Progenitor cell of endocrine pancreas (in vitro differentiated cells): Measurements from ENCODE around the gene CLPTM1L. TPM values are rescaled to one million over a fixed set of nuclear protein-coding genes. Genes with fewer than 3 reads are reported as not detected.
"Not testable (repeated sequence)": the region's sequence is repeated elsewhere in the genome, so short reads cannot be mapped to it uniquely, and the experiment has no call there.

Experiments used
- DNase-seq: peaks from one replicate; pipeline ENCODE4 v3.0.0; 2021; ENCODE audit warnings: low spot score; ENCODE audit not compliant: unreplicated experiment
- H3K27ac Mint-ChIP-seq: 2 replicates; pipeline ENCODE4 v1.8.0; 2021; ENCODE audit warnings: mild to moderate bottlenecking, moderate library complexity, mixed read lengths
- H3K27me3 Mint-ChIP-seq: 2 replicates; pipeline ENCODE4 v1.8.0; 2021; ENCODE audit warnings: mixed read lengths
- H3K36me3 Mint-ChIP-seq: 2 replicates; pipeline ENCODE4 v1.8.0; 2022; ENCODE audit warnings: mixed read lengths; ENCODE audit not compliant: insufficient read depth
- H3K4me1 Mint-ChIP-seq: 2 replicates; pipeline ENCODE4 v1.8.0; 2021; ENCODE audit warnings: low read depth, mixed read lengths
- H3K4me3 Mint-ChIP-seq: 2 replicates; pipeline ENCODE4 v1.8.0; 2021; ENCODE audit warnings: low read depth, mild to moderate bottlenecking, moderate library complexity, mixed read lengths
- H3K9me3 Mint-ChIP-seq: 2 replicates; pipeline ENCODE4 v1.8.0; 2021; ENCODE audit warnings: low read depth, mixed read lengths
- total RNA-seq: library from RNA; stranded (reverse); gene quantifications from 2 replicates; pipeline ENCODE4 v1.2.1, GENCODE V29; 2021
- TF ChIP-seq, protein P1 (sequence below): fragments of 200-600 bp; sonication (generic); IDR thresholded peaks from one replicate; pipeline ENCODE4 v1.5.0; 2021; ENCODE audit warnings: antibody characterized with exemption, mild to moderate bottlenecking; ENCODE audit not compliant: unreplicated experiment

CLPTM1L gene
- total RNA-seq, 1 donor from 2014 or later = 95.4 TPM

DNA sequence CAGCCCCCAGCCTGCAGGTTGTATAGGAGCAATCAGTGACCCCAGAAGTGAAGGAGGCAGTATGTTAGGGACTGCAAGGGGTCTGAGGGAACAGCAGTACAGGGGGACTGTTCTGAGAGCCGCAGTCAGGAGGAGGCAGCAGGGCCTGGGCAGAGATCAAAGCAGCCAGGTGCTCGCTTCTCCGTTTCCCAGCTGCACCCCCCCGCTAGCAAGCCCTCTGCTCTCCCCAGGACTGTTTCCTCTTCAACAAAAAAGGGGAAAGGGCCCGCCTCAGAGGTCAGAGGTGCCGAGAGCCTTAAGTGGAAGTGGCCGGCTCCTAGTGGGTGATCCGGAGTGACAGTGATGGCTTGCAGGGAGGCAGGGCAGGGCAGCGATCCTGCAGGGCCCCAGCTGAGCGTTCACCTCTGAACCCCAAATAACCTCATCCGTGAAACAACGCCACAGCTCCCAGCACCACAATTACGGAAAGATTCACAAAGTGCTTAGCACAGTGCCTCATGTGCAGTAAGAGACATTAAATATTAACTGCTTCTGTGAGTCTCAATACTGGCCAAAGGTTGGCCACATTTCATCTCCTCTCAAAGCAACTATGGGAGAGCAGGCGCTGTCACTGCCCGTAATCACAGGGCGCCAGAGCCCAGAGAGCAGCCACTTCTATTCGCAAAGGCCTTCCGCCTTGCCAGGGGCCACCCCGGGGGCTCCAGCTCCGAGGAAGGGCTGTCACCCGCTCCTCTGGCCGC is 8.0 kb downstream of the CLPTM1L start:
- no peak for DNase-seq
- H3K27me3 Mint-ChIP-seq = no peaks in the 10 kb centered on the region
- TF ChIP-seq, protein P1, sequence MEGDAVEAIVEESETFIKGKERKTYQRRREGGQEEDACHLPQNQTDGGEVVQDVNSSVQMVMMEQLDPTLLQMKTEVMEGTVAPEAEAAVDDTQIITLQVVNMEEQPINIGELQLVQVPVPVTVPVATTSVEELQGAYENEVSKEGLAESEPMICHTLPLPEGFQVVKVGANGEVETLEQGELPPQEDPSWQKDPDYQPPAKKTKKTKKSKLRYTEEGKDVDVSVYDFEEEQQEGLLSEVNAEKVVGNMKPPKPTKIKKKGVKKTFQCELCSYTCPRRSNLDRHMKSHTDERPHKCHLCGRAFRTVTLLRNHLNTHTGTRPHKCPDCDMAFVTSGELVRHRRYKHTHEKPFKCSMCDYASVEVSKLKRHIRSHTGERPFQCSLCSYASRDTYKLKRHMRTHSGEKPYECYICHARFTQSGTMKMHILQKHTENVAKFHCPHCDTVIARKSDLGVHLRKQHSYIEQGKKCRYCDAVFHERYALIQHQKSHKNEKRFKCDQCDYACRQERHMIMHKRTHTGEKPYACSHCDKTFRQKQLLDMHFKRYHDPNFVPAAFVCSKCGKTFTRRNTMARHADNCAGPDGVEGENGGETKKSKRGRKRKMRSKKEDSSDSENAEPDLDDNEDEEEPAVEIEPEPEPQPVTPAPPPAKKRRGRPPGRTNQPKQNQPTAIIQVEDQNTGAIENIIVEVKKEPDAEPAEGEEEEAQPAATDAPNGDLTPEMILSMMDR = no peak
- H3K27ac Mint-ChIP-seq = no peak overlapping the region
- H3K4me1 Mint-ChIP-seq = no peaks in the 10 kb centered on the region
- no peak overlapping the region for H3K4me3 Mint-ChIP-seq
- H3K36me3 Mint-ChIP-seq = peaks cover 14% of the 10 kb centered on the region
- H3K9me3 Mint-ChIP-seq = no peaks in the 10 kb centered on the region

DNA sequence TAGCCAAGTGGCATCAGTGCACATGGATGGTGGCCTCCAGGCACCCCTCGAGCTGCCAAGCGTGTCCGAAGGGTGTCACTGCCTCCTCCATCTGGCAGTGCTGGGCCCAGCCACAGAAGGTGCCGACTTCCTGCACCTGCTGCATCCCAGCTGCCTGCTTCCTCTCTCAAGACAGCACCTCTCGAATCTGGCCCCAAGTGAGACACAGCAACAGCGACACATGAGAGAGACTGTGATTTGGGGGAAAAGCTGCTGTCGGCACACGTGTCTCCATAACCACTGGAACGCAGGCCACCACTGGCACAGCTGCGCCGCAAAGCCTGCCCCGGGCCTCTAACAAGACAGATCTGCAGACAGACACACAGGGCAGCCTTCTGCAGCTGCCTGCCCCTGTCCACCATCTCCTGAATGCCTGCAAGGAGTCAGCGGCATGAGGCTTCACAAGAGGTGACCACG is 8.8 kb downstream of the CLPTM1L start:
- Mint-ChIP-seq H3K36me3 (peaks cover 12% of the 10 kb centered on the region), H3K4me3 (no peak overlapping the region)

DNA sequence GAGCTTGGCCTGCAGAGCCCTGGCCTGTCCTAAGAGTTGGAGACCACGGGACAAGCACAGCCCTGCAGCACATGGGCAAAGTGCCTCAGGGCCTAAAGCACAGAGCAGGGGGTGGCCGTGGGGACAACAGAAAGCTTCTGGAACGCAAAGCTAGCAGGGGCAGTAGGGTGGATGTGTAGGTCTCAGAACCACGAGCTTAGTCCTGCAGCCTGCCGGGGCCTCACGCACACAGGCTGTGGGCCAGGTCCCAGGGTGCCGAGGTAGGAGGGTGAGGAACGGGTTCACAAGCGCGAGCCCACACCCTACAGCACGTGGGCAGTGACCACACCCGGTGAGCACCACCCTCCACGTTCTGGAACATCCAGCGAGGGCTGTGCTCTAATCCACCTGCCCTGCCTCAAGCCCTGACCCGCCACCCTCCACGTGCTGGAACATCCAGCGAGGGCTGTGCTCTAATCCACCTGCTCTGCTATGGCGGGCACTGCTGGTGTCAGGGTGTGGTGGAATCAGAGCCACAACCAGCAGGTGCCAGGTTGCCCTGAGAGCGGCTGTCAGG is 9.3 kb downstream of the CLPTM1L start:
- TF ChIP-seq, protein P1 = no peak
- H3K27ac Mint-ChIP-seq = no peak overlapping the region
- H3K4me1 Mint-ChIP-seq = no peaks in the 10 kb centered on the region
- no peaks in the 10 kb centered on the region for H3K9me3 Mint-ChIP-seq
- no peak for DNase-seq
- H3K36me3 Mint-ChIP-seq = peaks cover 10% of the 10 kb centered on the region
- H3K4me3 Mint-ChIP-seq = no peak overlapping the region
- H3K27me3 Mint-ChIP-seq = no peaks in the 10 kb centered on the region

More for the DNA sequence above, 8.8 kb downstream of the CLPTM1L start:
- TF ChIP-seq, protein P1 = no peak
- no peak for DNase-seq
- Mint-ChIP-seq H3K9me3 (no peaks in the 10 kb centered on the region), H3K27me3 (no peaks in the 10 kb centered on the region), H3K27ac (no peak overlapping the region), H3K4me1 (no peaks in the 10 kb centered on the region)

DNA sequence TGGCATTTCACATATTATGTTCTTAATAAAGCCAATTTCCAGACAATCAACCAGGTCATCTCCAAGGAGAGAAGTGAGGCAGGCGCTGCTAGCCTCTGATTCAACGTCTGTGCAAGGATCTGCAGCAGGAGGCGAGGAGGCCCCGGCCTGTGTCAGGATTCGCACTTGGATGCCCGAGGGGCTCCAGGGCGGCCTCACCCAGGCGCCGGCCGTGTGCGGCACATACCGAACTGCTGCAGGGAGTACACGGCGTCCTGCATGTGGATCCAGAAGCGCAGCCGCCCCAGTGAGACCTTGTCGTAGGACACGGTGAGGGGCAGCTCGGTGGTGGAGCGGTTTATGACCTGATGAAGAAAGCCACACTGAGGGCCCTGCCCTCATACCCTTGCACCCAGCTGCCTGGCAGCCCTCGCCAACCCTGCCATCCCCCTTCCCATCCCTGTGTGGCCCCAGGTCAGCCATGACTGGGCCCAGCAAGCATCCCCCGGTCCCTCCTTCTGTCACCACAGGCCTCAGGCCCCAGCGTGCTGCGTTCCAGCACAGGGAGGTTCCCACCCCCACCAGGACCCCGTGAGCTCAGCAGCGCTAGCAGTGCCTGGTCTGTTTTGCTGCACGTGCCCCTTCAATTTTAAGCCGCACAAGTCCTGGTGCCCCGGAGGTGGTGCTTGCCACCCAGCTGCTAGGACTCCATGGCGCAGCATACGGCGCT is 9.9 kb downstream of the CLPTM1L start:
- no peaks in the 10 kb centered on the region for H3K9me3 Mint-ChIP-seq
- peaks cover 7% of the 10 kb centered on the region for H3K36me3 Mint-ChIP-seq
- no peak overlapping the region for H3K4me3 Mint-ChIP-seq
- H3K27ac Mint-ChIP-seq = no peak overlapping the region
- DNase-seq = no peak
- H3K27me3 Mint-ChIP-seq = no peaks in the 10 kb centered on the region
- no peaks in the 10 kb centered on the region for H3K4me1 Mint-ChIP-seq
- TF ChIP-seq, protein P1 = no peak

DNA sequence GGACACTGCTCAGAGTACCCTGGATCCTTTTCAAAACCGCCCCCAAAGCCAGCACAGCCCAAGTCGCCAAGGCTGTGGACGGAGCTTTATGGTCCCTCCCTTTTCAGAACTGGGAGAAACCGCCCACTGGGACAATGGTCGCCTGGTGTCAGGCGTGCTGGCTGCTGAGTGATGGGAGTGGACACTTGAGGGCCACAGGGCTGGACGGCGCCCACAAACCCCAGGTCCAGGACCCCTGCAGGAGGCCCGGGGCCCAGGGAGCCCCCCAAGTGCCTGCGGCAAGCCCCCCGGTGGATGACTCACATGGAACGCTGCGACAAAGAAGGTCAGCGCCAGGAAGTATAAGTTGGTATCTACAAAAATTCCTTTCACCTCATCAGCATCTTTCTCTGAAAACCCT is 10.9 kb downstream of the CLPTM1L start:
- H3K27ac Mint-ChIP-seq = no peak overlapping the region
- no peaks in the 10 kb centered on the region for H3K9me3 Mint-ChIP-seq
- H3K4me3 Mint-ChIP-seq = no peak overlapping the region
- TF ChIP-seq, protein P1 = no peak
- H3K4me1 Mint-ChIP-seq = no peaks in the 10 kb centered on the region
- peaks cover 6% of the 10 kb centered on the region for H3K36me3 Mint-ChIP-seq
- DNase-seq = no peak
- no peaks in the 10 kb centered on the region for H3K27me3 Mint-ChIP-seq

DNA sequence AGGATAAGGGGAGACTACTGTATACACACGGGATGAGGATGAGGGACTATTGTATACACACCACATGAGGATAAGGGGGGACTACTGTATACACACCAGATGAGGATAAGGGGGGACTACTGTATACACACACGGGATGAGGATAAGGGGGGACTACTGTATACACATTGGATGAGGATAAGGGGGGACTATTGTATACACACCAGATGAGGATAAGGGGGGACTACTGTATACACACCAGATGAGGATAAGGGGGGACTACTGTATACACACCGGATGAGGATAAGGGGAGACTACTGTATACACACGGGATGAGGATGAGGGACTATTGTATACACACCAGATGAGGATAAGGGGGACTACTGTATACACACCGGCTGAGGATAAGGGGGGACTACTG is 11.6 kb downstream of the CLPTM1L start:
- H3K36me3 Mint-ChIP-seq = peaks cover 10% of the 10 kb centered on the region
- H3K27ac Mint-ChIP-seq, DNase-seq, H3K27me3 Mint-ChIP-seq, H3K4me1 Mint-ChIP-seq, H3K4me3 Mint-ChIP-seq, H3K9me3 Mint-ChIP-seq: not testable (repeated sequence)
